HAP-1 (cell line): ENCODE measurements around the gene CHAC1.

Experiments
- DNase-seq, 2 experiments: peaks; one replicate each; pipeline ENCODE4 v3.0.0-alpha.2; 2016 to 2020; ENCODE audit warnings: low spot score in 2 of 2
- H3K27me3 ChIP-seq: fragments of 250-450 bp; sonication (Bioruptor Pico); 2 replicates; pipeline ENCODE4 v1.5.1; 2020; ENCODE audit warnings: low read depth, mild to moderate bottlenecking, moderate library complexity
- H3K36me3 ChIP-seq: fragments of 250-450 bp; sonication (Bioruptor Pico); replicated peaks from 2 replicates; pipeline ENCODE4 v1.5.1; 2020; ENCODE audit warnings: mild to moderate bottlenecking
- H3K4me1 ChIP-seq: fragments of 250-450 bp; sonication (Bioruptor Pico); 2 replicates; pipeline ENCODE4 v1.5.1; 2020; ENCODE audit warnings: mild to moderate bottlenecking
- H3K4me3 ChIP-seq: fragments of 250-450 bp; sonication (Bioruptor Pico); 2 replicates; pipeline ENCODE4 v1.5.1; 2020; ENCODE audit warnings: mild to moderate bottlenecking, moderate library complexity
- H3K9me3 ChIP-seq: fragments of 250-450 bp; sonication (Bioruptor Pico); 2 replicates; pipeline ENCODE4 v1.5.1; 2020; ENCODE audit warnings: mild to moderate bottlenecking, moderate library complexity
- in situ Hi-C: fragments of 300-500 bp; cut with MboI; formaldehyde crosslinking; loops from 3 replicates; pipeline ENCODE4 v1.14.3; 2020; ENCODE audit warnings: low sequenced_read_pairs, inconsistent platforms, mixed read lengths

The CHAC1 gene

DNA sequence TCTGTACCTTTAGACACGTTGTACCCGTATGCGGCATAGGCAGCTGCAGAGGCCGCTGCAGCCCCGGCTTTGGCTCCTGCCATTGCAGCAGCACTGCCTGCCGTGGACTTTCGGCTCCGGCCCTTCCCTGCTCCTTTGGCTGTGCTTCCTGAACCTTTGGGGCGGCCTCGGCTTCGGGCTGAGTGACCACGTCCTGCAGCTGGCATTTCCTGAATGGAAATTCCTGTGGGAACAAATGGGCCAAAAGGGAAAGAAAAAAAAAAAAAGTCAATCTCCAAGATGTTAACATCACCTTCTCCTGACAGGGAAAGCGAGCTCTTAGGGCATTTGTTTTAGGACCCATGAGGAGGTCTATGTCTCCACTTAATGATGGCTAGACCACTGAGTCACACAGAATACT is 29.6 kb downstream of the CHAC1 start:
- no peak for DNase-seq
- peaks cover 98% of the 10 kb centered on the region for H3K36me3 ChIP-seq

GRCh38 chr15:40984406-40984805 is 31.1 kb downstream of the CHAC1 start:
- no peak for DNase-seq
- Histone ChIP-seq H3K9me3 (no peaks in the 10 kb centered on the region), H3K27me3 (no peaks in the 10 kb centered on the region), H3K4me3 (no peak overlapping the region), H3K4me1 (no peaks in the 10 kb centered on the region), H3K36me3 (peaks cover 86% of the 10 kb centered on the region)
- in situ Hi-C loops: no loop called here

More for the DNA sequence above, 29.6 kb downstream of the CHAC1 start:
- in situ Hi-C loops: no loop called here
- Histone ChIP-seq H3K9me3 (no peaks in the 10 kb centered on the region), H3K4me1 (no peaks in the 10 kb centered on the region), H3K4me3 (no peak overlapping the region), H3K27me3 (no peaks in the 10 kb centered on the region)

DNA sequence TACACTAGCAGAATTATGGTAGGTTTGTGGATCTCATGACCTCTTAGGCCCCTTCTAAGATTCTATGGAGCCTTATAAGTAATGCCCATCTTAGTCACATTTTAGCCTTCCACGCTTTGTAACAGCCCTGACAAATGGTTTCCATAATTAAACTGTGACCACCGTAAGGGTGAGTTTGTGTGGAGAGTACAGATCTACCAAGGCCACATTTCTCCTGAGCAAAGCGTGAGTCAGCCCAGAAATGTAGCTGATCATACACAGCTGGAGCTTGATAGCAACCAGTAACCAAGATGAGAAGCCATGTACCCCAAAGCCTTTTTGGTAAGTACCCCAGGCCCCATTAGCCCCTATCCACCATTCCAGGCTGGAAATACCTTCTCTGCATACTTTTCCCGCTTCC is 31.7 kb downstream of the CHAC1 start:
- no peaks in the 10 kb centered on the region for H3K9me3 ChIP-seq
- DNase-seq: no peak
- no peaks in the 10 kb centered on the region for H3K4me1 ChIP-seq
- no peaks in the 10 kb centered on the region for H3K27me3 ChIP-seq
- no peak overlapping the region for H3K4me3 ChIP-seq
- in situ Hi-C loops: no loop called here
- peaks cover 83% of the 10 kb centered on the region for H3K36me3 ChIP-seq

DNA sequence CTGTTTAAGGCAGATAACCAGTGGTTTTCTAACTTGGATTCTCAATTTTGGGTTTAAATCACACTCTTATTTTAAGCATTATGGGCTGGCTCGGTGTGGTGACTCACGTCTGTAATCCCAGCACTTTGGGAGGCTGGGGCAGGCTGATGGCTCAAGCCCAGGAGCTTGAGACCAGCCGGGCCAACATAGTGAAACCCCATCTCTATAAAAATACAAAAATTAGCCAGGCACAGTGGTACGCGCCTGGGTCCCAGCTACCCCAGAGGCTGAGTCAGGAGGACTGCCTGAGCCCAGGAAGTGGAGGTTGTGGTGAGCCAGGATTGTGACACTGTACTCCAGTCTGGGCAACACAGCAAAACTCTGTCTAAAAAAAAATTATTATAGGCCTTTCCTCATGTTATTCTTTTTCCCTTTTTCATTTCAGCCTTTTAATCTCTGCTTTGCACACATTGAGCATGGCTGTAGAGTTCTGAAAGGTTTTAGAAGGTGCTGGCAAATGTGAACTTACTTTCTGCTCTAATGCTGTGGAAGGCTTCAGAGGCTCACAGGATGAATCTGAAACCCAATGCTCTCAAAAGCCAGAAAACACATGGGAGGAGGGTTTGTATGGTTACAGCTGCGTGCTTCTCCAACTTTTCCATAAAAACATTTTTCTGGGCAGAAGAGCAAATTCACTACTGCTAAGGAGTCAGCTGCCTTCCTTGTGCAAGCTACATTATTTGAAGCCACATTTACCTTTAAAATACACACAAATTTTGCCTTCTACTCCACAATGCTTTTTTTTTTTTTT is 32.5 kb downstream of the CHAC1 start:
- Histone ChIP-seq H3K27me3 (no peaks in the 10 kb centered on the region), H3K9me3 (no peaks in the 10 kb centered on the region), H3K4me1 (no peaks in the 10 kb centered on the region), H3K4me3 (no peak overlapping the region), H3K36me3 (peaks cover 80% of the 10 kb centered on the region)
- in situ Hi-C loops: no loop called here
- DNase-seq: no peak

- peaks cover 76% of the 10 kb centered on the region for H3K36me3 ChIP-seq
- H3K9me3 ChIP-seq: no peaks in the 10 kb centered on the region
- DNase-seq: no peak
- peaks cover 9% of the 10 kb centered on the region for H3K4me1 ChIP-seq
- H3K4me3 ChIP-seq: no peak overlapping the region
- no peaks in the 10 kb centered on the region for H3K27me3 ChIP-seq
- in situ Hi-C loops: no loop called here
Measured at GRCh38 chr15:40986820-40987219, 33.5 kb downstream of the CHAC1 start.

GRCh38 chr15:40988156-40988555 is 34.9 kb downstream of the CHAC1 start:
- H3K9me3 ChIP-seq: no peaks in the 10 kb centered on the region
- no peaks in the 10 kb centered on the region for H3K27me3 ChIP-seq
- H3K36me3 ChIP-seq: peaks cover 63% of the 10 kb centered on the region
- no peak for DNase-seq
- H3K4me1 ChIP-seq: peaks cover 22% of the 10 kb centered on the region
- in situ Hi-C loops: no loop called here
- no peak overlapping the region for H3K4me3 ChIP-seq

- no peaks in the 10 kb centered on the region for H3K27me3 ChIP-seq
- H3K9me3 ChIP-seq: no peaks in the 10 kb centered on the region
- in situ Hi-C loops: no loop called here
- H3K36me3 ChIP-seq: peaks cover 55% of the 10 kb centered on the region
- no peak overlapping the region for H3K4me3 ChIP-seq
- DNase-seq: no peak
- H3K4me1 ChIP-seq: peaks cover 25% of the 10 kb centered on the region
Measured at GRCh38 chr15:40990080-40990479, 36.8 kb downstream of the CHAC1 start.

DNA sequence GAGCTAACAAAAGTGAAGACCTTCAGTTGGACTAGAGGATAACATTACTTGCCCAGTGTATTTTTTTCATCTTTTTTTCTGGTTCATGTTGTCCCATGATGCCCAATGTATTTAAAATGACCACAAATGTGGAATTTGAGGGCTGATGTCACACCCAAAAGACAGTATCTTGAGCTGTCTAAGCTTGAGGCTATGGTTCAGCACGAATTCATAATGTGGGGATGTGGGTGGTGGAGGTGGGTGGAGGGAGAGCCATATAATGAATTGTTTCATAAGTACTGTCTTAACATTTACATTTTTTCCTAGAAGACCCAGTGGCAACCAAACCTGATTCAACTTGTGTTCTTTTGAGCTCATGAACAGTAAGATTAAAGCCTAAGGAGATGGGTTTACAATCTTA is 37.5 kb downstream of the CHAC1 start:
- DNase-seq: no peak
- in situ Hi-C loops: no loop called here
- Histone ChIP-seq H3K9me3 (no peaks in the 10 kb centered on the region), H3K4me3 (no peak overlapping the region), H3K27me3 (no peaks in the 10 kb centered on the region), H3K36me3 (peaks cover 49% of the 10 kb centered on the region), H3K4me1 (peaks cover 25% of the 10 kb centered on the region)

GRCh38 chr15:40991355-40991754 is 38.1 kb downstream of the CHAC1 start:
- Histone ChIP-seq H3K27me3 (no peaks in the 10 kb centered on the region), H3K4me3 (no peak overlapping the region), H3K36me3 (peaks cover 46% of the 10 kb centered on the region), H3K9me3 (no peaks in the 10 kb centered on the region), H3K4me1 (peaks cover 25% of the 10 kb centered on the region)
- in situ Hi-C loops: no loop called here
- peak; percentile 54 to 64 for DNase-seq

DNA sequence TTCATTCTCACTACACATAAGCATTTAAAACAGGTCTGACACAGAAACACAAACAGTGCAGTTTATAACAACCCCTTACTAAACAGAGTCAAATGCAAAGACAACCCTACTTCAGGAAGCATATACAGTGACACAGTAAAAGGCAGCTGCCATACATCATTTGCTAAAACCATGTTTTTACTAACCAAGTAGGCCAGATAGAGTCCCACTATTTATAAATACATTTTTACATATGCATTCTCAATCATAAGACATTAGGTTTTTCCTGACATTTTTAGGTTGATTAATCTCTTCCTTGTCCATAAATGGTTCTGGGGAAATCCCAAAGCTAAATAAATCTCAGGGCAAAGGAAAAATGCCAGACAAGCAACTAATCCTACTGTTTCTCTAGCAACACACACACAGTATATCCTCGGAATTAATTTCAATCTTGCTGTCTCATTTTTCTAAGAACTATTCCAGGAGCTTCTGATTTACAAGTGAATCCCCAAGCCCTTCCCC is 39.0 kb downstream of the CHAC1 start:
- Histone ChIP-seq H3K36me3 (peaks cover 38% of the 10 kb centered on the region), H3K27me3 (no peaks in the 10 kb centered on the region), H3K4me3 (no peak overlapping the region), H3K4me1 (peaks cover 25% of the 10 kb centered on the region), H3K9me3 (no peaks in the 10 kb centered on the region)
- in situ Hi-C loops: no loop called here
- DNase-seq: peak in 1 of 2 experiments; percentile 80

DNA sequence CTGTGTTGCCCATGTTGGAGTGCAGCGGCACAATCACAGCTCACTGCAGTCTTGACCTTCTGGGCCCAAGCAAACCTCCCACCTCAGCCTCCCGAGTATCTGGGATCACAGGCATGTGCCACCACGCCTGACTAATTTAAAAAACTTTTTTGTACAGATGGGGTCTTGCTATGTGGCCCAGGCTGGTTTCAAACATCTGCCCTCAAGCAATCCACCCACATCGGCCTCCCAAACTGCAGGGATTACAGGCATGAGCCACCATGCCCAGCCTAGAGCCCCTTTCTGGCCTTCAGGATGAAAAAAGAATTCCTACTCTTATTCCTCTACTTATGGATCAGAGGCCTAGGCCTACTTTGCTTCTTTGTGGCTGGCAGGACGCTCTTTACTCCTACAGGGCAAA is 39.6 kb downstream of the CHAC1 start:
- Histone ChIP-seq H3K4me3 (no peak overlapping the region), H3K27me3 (no peaks in the 10 kb centered on the region), H3K4me1 (peaks cover 25% of the 10 kb centered on the region), H3K36me3 (peaks cover 36% of the 10 kb centered on the region), H3K9me3 (no peaks in the 10 kb centered on the region)
- DNase-seq: peak in 1 of 2 experiments; percentile 47
- in situ Hi-C loops: no loop called here

DNA sequence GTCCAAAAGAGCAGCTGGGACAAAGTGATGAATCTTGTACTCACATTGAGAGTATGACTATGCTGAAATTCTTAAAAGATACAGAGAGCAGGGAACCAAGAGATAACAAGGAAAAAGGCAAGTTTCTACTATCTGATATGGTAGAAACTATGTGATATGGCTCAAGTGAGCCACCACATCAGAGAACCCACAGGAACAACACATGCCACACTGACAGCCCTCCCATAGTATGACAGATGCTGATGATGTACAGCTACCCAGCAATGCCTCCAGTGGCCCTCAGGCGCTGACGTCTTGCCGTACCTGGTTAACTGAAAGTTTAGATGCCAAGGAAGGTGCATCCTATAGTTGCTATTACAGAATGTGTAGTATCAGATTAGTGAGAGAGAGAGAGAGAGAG is 42.4 kb downstream of the CHAC1 start:
- H3K9me3 ChIP-seq: no peaks in the 10 kb centered on the region
- H3K4me3 ChIP-seq: no peak overlapping the region
- H3K36me3 ChIP-seq: peaks cover 28% of the 10 kb centered on the region
- in situ Hi-C loops: no loop called here
- no peak for DNase-seq
- H3K4me1 ChIP-seq: peaks cover 25% of the 10 kb centered on the region
- no peaks in the 10 kb centered on the region for H3K27me3 ChIP-seq

DNA sequence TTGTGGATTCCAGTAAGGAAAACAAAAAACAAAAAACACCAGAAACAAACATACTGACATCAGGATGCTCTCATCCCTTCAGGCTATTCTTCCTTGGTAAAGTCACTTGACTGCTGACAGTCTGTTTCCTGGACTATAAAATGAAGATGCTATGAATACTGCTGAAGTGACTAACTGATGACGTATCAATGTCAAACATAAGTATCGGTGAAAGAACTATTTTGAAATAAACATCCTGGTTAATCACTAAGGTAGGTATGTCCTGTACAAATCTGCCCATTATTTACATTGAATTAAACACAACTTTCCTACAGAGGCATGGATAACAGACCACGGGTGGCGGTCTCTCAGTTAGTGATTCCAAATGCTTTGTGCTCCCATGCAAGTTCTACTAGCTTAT is 45.9 kb downstream of the CHAC1 start:
- Histone ChIP-seq H3K4me1 (peaks cover 7% of the 10 kb centered on the region), H3K27me3 (no peaks in the 10 kb centered on the region), H3K36me3 (peaks cover 28% of the 10 kb centered on the region), H3K9me3 (no peaks in the 10 kb centered on the region), H3K4me3 (no peak overlapping the region)
- DNase-seq: no peak
- in situ Hi-C loops: no loop called here

- Histone ChIP-seq H3K27me3 (no peaks in the 10 kb centered on the region), H3K36me3 (peaks cover 33% of the 10 kb centered on the region), H3K4me1 (peaks cover 7% of the 10 kb centered on the region), H3K9me3 (no peaks in the 10 kb centered on the region), H3K4me3 (no peak overlapping the region)
- DNase-seq: no peak
- in situ Hi-C loops: no loop called here
Measured at GRCh38 chr15:41001524-41002214, 48.4 kb downstream of the CHAC1 start.
